B cell (primary cell): ENCODE measurements around the gene PLA2G6. TPM values are rescaled to one million over a fixed set of nuclear protein-coding genes. Genes with fewer than 3 reads are reported as not detected.
A peak's percentile ranks its signal among the peaks of the same experiment; 100 is the strongest.

Source experiments
- ATAC-seq: fragments of 200-7000 bp; cut with Tn5 transposase; one replicate; pipeline ENCODE4 v1.10.0; 2021; ENCODE audit warnings: low read depth, mild to moderate bottlenecking, moderate number of reproducible peaks, moderate library complexity
- CTCF ChIA-PET: fragments of 350-600 bp; sonication (Branson Sonifier 250); formaldehyde crosslinking; loops from one replicate; lab custom pipeline; 2021; ENCODE audit warnings: antibody characterized with exemption, inconsistent platforms; lab: Charles Lee
- POLR2A ChIA-PET: fragments of 350-600 bp; sonication (Branson Sonifier 250); formaldehyde crosslinking; loops from one replicate; lab custom pipeline; 2021; ENCODE audit warnings: antibody characterized with exemption; lab: Charles Lee
- DNase-seq: peaks from one replicate; pipeline ENCODE4 v3.0.0; 2013
- H2AFZ ChIP-seq: 2 replicates; pipeline ENCODE4 v1.6.1; 2012; ENCODE audit warnings: mild to moderate bottlenecking, low read depth, low read length; ENCODE audit not compliant: insufficient read depth, poor library complexity, severe bottlenecking
- H3K27ac ChIP-seq, 2 donors: 1 replicate in 1 of 2; 2 replicates in 1 of 2; pipeline ENCODE4 v1.5.1; 2012 to 2013; ENCODE audit warnings: low read length in 2 of 2, mild to moderate bottlenecking in 2 of 2, moderate library complexity in 1 of 2
- H3K27me3 ChIP-seq, 4 experiments: fragments of 200-600 bp in 1 of 4; sonication (generic) in 1 of 4; replicated peaks in 1 of 4; 1 replicate in 2 of 4; 2 replicates in 2 of 4; pipeline versions ENCODE4 v1.6.1 to v1.7.0; 2013 to 2016; ENCODE audit warnings: low read length in 3 of 4, mild to moderate bottlenecking in 2 of 4, mixed read lengths in 1 of 4, moderate library complexity in 1 of 4; ENCODE audit not compliant: insufficient read depth in 4 of 4, control insufficient read depth in 3 of 4; ENCODE audit errors: control extremely low read depth in 1 of 4
- H3K36me3 ChIP-seq, 2 experiments: replicated peaks in 1 of 2; 1 replicate in 1 of 2; 2 replicates in 1 of 2; pipeline versions ENCODE4 v1.6.1 to v1.7.1; 2013; ENCODE audit warnings: low read length in 1 of 2; ENCODE audit not compliant: insufficient read depth in 2 of 2, control insufficient read depth in 1 of 2; ENCODE audit errors: control extremely low read depth in 1 of 2, extremely low read depth in 1 of 2
- H3K4me1 ChIP-seq, 2 donors: fragments of 200-600 bp in 1 of 2; sonication (generic) in 1 of 2; 1 replicate in 1 of 2; 2 replicates in 1 of 2; pipeline versions ENCODE4 v1.5.1 to v1.6.1; 2013 to 2017; ENCODE audit warnings: low read length in 2 of 2; ENCODE audit not compliant: control insufficient read depth in 2 of 2, insufficient read depth in 2 of 2
- H3K4me2 ChIP-seq: replicated peaks from 2 replicates; pipeline ENCODE3; 2012; ENCODE audit warnings: mild to moderate bottlenecking, low read depth, low read length; ENCODE audit not compliant: poor library complexity, severe bottlenecking
- H3K4me3 ChIP-seq, 5 experiments: fragments of 200-600 bp in 1 of 5; sonication (generic) in 1 of 5; 1 replicate in 3 of 5; 2 replicates in 2 of 5; pipeline versions ENCODE4 v1.5.1 to v1.7.0; 2011 to 2016; ENCODE audit warnings: low read length in 4 of 5, mild to moderate bottlenecking in 4 of 5, low read depth in 2 of 5, control low read depth in 1 of 5, moderate library complexity in 1 of 5; ENCODE audit not compliant: insufficient read depth in 1 of 5; ENCODE audit errors: control extremely low read depth in 1 of 5, extremely low read depth in 1 of 5
- H3K79me2 ChIP-seq: fragments of 200-600 bp; sonication (generic); one replicate; pipeline ENCODE4 v1.6.0; 2016; ENCODE audit warnings: low read length; ENCODE audit not compliant: control insufficient read depth, insufficient read depth
- H3K9ac ChIP-seq: fragments of 200-600 bp; sonication (generic); 2 replicates; pipeline ENCODE4 v1.6.1; 2017; ENCODE audit warnings: mild to moderate bottlenecking, low read length, moderate library complexity
- H3K9me3 ChIP-seq, 3 donors: one replicate each; pipeline versions ENCODE4 v1.6.1 to v1.7.1; 2013; ENCODE audit warnings: low read length in 2 of 3; ENCODE audit not compliant: control insufficient read depth in 2 of 3, insufficient read depth in 1 of 3; ENCODE audit errors: control extremely low read depth in 1 of 3
- H4K20me1 ChIP-seq: 2 replicates; pipeline ENCODE4 v1.6.0; 2012; ENCODE audit warnings: mild to moderate bottlenecking, low read length; ENCODE audit not compliant: insufficient read depth, control insufficient read depth, poor library complexity, severe bottlenecking
- H3K27ac Mint-ChIP-seq: one replicate; pipeline ENCODE4 v1.8.0; 2021; ENCODE audit warnings: mixed read lengths
- H3K27me3 Mint-ChIP-seq: one replicate; pipeline ENCODE4 v1.8.0; 2021; ENCODE audit warnings: mixed read lengths
- H3K4me1 Mint-ChIP-seq: one replicate; pipeline ENCODE4 v1.8.0; 2021; ENCODE audit warnings: mixed read lengths
- H3K4me3 Mint-ChIP-seq: one replicate; pipeline ENCODE4 v1.8.0; 2021; ENCODE audit warnings: mixed read lengths
- H3K9me3 Mint-ChIP-seq: one replicate; pipeline ENCODE4 v1.8.0; 2022; ENCODE audit warnings: mixed read lengths; ENCODE audit not compliant: insufficient read depth
- EZH2 ChIP-seq: IDR thresholded peaks from 2 replicates; pipeline ENCODE4 v1.6.1; 2012; ENCODE audit warnings: borderline replicate concordance, low read depth, mild to moderate bottlenecking, moderate library complexity, low read length; ENCODE audit not compliant: insufficient read depth, poor library complexity, severe bottlenecking
- WGBS: methylation state at CpG from one replicate; pipeline ENCODE4 v1.1.5; 2013; ENCODE audit warnings: missing lambda C conversion rate; ENCODE audit not compliant: insufficient coverage; 5-methylcytosine and 5-hydroxymethylcytosine counted together
- intact Hi-C: fragments of 100-400 bp; cut with micrococcal nuclease; formaldehyde crosslinking; loops from one replicate; pipeline ENCODE4 v1.10.0; 2022
- polyA plus RNA-seq: library from polyadenylated mRNA; depleted of rRNA; stranded (reverse); fragments of >200 nt; gene quantifications from 2 replicates; pipeline ENCODE4 v1.2.3, GENCODE V29; 2012
- total RNA-seq, 2 donors: library from RNA; stranded (reverse); fragments of 120-200 nt in 1 of 2; gene quantifications; 1 replicate in 1 of 2; 2 replicates in 1 of 2; pipeline versions ENCODE4 v1.2.3 to v1.2.4, GENCODE V29; 2013 to 2022
- TF ChIP-seq, protein P1 (sequence below): fragments of 200-600 bp; IDR thresholded peaks from one replicate; pipeline ENCODE4 v1.8.0; 2022; ENCODE audit warnings: antibody characterized with exemption, mild to moderate bottlenecking

PLA2G6 gene
- total and polyA plus RNA-seq, 2 donors (not counting 1 experiment from before 2014, with no cell fraction given): 125 to 148 TPM

DNA sequence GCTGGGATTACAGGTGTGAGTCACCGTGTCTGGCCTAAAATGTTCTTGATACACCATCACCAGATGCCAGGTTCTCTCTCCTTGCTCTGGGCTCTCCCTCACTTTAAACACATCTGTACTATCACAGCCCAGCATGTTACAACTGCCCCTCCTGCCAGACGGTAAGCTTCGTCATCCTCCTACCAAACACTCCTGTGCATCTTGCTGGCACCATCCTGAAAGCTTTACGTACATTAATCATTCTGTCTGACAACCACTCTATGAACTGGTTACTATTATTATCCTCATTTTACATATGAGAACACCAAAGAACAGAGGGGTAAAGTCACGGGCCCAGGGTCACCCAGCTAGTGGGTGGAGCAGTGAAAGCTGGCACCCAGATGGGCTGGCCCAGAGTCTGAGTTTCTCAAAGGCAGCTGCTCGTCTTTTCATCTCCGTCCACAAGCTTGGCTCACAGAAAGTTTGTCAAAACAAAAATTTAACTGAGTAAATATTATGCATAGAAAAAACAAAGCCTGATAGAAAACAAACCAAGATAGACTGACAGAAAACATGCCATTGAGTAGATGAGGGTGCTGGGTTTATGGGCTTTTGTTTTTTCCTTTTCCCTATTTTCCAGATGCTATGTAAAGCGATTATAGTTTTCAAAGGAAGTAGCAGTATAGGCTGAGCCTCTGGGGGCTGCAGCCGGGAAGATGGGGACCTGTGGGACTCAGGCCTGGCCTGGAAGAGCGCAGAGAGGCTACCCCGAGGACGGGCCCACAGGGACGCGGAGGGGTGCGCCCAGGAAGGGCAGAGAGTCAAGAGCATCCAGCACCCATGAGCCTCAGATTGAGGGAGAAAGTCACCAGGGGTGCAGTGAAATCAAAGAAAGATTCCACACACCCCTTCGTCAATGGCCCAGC, 9.5 kb downstream of the PLA2G6 start:
- H3K79me2 ChIP-seq: peaks cover 48% of the 10 kb centered on the region
- Mint-ChIP-seq H3K4me1 (peaks cover 17% of the 10 kb centered on the region), H3K4me3 (no peak overlapping the region), H3K27me3 (no peaks in the 10 kb centered on the region), H3K9me3 (no peaks in the 10 kb centered on the region), H3K27ac (no peak overlapping the region)
- no peak overlapping the region for H3K27ac ChIP-seq
- DNase-seq: no peak
- H2AFZ ChIP-seq: no peak overlapping the region
- H3K36me3 ChIP-seq: peaks cover 0 to 17% of the 10 kb centered on the region in 2 experiments
- H3K4me1 ChIP-seq: peaks cover 13 to 17% of the 10 kb centered on the region in 2 donors
- intact Hi-C loops: no loop called here
- WGBS: 91% methylated on average over 13 of the region's 16 CpGs
- no peak for ATAC-seq
- CTCF ChIA-PET: interaction anchor here (0.7 kb wide), 1 partner anchor 177 kb away, joined by 3 read pairs; no protein-coding TSS in a partner anchor
- POLR2A ChIA-PET: interaction anchor here (1.2 kb wide), 1 partner anchor 8 kb away, joined by 3 read pairs; no protein-coding TSS in a partner anchor
- H3K9ac ChIP-seq: no peak overlapping the region
- peaks cover 5% of the 10 kb centered on the region for H4K20me1 ChIP-seq
- no peaks in the 10 kb centered on the region for H3K9me3 ChIP-seq
- H3K4me2 ChIP-seq: no peak overlapping the region
- TF ChIP-seq, protein P1, sequence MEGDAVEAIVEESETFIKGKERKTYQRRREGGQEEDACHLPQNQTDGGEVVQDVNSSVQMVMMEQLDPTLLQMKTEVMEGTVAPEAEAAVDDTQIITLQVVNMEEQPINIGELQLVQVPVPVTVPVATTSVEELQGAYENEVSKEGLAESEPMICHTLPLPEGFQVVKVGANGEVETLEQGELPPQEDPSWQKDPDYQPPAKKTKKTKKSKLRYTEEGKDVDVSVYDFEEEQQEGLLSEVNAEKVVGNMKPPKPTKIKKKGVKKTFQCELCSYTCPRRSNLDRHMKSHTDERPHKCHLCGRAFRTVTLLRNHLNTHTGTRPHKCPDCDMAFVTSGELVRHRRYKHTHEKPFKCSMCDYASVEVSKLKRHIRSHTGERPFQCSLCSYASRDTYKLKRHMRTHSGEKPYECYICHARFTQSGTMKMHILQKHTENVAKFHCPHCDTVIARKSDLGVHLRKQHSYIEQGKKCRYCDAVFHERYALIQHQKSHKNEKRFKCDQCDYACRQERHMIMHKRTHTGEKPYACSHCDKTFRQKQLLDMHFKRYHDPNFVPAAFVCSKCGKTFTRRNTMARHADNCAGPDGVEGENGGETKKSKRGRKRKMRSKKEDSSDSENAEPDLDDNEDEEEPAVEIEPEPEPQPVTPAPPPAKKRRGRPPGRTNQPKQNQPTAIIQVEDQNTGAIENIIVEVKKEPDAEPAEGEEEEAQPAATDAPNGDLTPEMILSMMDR: no peak
- H3K27me3 ChIP-seq: no peaks in the 10 kb centered on the region
- H3K4me3 ChIP-seq: no peak overlapping the region

DNA sequence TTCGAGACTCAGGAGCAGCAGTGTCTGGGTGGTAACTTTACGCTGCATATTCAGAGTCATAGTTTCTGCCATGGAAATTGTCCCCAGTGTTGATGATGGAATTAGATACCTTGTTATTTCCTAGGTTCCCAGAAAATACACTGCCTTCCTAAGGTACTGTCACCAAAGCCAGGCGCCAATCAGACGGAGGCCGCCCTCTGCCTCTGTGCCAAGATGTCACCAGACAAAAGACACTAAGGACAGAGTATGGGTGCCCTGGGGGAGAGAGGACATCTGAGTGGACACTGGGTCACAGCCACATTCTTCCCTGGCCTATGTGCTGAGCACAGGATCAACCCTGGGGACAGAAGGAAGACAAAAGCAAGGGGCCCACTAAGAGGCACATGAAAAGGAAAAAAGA, 11.2 kb downstream of the PLA2G6 start:
- Histone ChIP-seq H3K4me1 (peaks cover 0 to 1% of the 10 kb centered on the region in 2 donors), H2AFZ (no peak overlapping the region), H3K4me3 (no peak overlapping the region), H3K4me2 (no peak overlapping the region), H3K27me3 (no peaks in the 10 kb centered on the region), H3K9ac (no peak overlapping the region), H3K9me3 (no peaks in the 10 kb centered on the region), H4K20me1 (peaks cover 5% of the 10 kb centered on the region), H3K36me3 (peaks cover 0 to 21% of the 10 kb centered on the region in 2 experiments), H3K79me2 (peaks cover 42% of the 10 kb centered on the region), H3K27ac (no peak overlapping the region)
- Mint-ChIP-seq H3K27ac (peak overlapping the region; percentile 15), H3K4me1 (peaks cover 2% of the 10 kb centered on the region), H3K27me3 (no peaks in the 10 kb centered on the region), H3K9me3 (no peaks in the 10 kb centered on the region), H3K4me3 (no peak overlapping the region)
- WGBS: 100% methylated on average over 1 of the region's 5 CpGs
- POLR2A ChIA-PET: no interaction called here
- ATAC-seq: no peak
- CTCF ChIA-PET: no interaction called here
- no peak for TF ChIP-seq EZH2
- TF ChIP-seq, protein P1: no peak
- no peak for DNase-seq
- intact Hi-C loops: no loop called here
